ENCODE results near the gene C20orf144.

Gene C20orf144

DNA sequence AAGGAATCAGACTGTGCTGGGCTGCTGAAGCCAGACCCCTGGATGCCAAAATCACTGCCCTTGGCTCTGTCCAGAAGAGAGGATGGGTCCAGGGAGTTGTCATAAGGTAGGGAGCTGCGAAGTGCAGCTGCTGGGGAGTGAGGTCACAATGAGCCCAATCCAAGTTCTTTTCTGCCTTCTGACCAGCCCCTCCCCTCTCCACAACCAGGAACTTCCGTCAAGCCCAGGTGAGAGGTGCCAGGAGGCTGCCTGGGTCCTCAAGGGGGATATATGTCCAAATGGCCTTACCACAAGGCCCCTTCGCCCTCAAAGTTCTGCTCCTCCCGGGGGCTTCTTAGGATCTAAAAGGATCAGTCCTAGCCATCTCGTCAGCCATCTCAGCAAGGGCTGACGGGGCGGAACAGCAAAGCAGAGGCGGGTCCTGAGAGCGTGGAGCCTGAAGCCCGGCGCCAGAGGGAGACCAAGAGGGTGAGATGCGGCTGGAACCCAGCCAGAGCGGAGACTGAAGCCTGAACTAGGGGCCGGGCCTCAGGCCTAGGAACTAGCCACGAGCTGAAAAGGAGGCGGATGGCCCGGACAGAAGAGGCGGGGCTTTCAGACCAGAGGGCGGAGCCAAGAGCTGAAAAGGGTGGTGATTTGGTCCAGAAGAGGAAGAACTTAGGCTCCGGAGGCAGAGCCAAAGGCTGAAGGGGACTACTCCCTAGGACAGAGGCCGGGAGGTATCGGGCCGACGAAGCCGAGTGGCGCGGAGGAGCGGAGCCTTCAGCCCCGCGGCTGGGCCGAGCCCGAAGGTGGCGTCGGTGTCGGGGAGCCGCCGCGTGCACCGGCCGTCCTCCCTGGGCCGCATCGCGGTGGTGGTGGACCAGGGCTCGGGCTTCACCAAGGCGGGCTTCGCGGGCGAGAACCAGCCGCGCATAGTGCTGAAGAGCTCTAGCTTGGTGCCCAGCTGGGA is 4.4 kb downstream of the C20orf144 start, which contains the start of gene ACTL10:
Gene ACTL10, plus strand, starts transcription at position 651 of the 952 bp plus-strand sequence. CDS start 555 bp downstream, outside the sequence.
- Mint-ChIP-seq H3K36me3 (ENCODE audit: low read depth) (peaks cover 2% of the 10 kb centered on the region), H3K27me3 (no peaks in the 10 kb centered on the region), H3K4me1 (peaks cover 29% of the 10 kb centered on the region), H3K4me3 (peak within 1 kb of the TSS; percentile 90), H3K9me3 (no peaks in the 10 kb centered on the region), H3K27ac (peak within 1 kb of the TSS; percentile 89)
- DNase-seq (peak; percentile 91), ATAC-seq (peak; percentile 70)

DNA sequence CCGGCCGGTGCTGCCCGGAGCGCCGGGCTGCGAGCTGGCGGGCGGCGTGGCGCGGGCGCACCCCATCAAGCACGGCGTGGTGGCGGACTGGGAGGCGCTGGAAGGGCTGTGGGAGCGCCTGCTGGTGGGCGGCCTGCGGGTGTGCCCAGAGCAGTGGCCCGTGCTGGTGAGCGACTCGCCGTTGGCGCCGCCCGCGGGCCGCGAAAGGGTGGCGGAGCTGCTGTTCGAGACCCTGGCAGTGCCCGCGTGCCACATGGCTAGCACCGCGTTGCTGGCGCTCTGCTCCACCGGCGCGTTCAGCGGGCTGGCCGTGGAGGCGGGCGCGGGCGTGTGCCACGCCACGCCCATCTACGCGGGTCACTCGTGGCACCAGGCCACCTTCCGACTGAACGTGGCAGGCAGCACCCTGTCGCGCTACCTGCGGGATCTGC is 5.1 kb downstream of the C20orf144 start:
- peak; percentile 26 for ATAC-seq
- Mint-ChIP-seq H3K27ac (peak overlapping the region; percentile 69), H3K36me3 (ENCODE audit: low read depth) (peaks cover 4% of the 10 kb centered on the region), H3K9me3 (no peaks in the 10 kb centered on the region), H3K4me1 (peaks cover 29% of the 10 kb centered on the region), H3K4me3 (peak overlapping the region; percentile 78), H3K27me3 (no peaks in the 10 kb centered on the region)
- DNase-seq: peak; percentile 61

DNA sequence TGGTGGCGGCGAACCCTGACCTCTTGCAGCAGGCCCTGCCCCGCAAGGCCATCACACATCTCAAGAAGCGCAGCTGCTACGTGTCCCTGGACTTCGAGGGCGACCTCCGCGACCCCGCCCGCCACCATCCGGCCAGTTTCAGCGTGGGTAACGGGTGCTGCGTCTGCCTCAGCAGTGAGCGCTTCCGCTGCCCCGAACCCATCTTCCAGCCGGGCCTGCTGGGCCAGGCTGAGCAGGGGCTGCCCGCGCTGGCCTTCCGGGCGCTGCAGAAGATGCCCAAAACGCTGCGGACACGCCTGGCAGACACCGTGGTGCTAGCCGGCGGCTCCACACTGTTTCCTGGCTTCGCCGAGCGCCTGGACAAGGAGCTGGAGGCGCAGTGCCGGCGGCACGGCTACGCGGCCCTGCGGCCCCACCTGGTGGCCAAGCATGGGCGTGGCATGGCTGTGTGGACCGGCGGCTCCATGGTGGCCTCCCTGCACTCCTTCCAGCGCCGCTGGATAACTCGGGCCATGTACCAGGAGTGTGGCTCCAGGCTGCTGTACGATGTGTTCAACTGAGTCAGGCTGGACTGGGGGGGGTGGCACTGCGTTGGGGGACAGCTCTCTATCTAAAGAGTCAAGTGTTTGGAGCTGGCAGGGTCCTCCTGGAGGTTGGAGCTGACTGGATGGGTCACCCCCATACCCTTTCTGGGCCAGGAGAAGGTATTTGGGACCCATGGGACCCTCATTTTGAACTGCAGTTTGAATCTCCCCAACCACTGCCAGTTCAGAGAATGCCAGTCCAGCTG is 5.7 kb downstream of the C20orf144 start:
- Mint-ChIP-seq H3K4me1 (peaks cover 25% of the 10 kb centered on the region), H3K9me3 (no peaks in the 10 kb centered on the region), H3K4me3 (peak overlapping the region; percentile 78), H3K27me3 (no peaks in the 10 kb centered on the region), H3K27ac (peak overlapping the region; percentile 69), H3K36me3 (ENCODE audit: low read depth) (peaks cover 4% of the 10 kb centered on the region)
- peak; percentile 83 for DNase-seq
- peak; percentile 51 for ATAC-seq

DNA sequence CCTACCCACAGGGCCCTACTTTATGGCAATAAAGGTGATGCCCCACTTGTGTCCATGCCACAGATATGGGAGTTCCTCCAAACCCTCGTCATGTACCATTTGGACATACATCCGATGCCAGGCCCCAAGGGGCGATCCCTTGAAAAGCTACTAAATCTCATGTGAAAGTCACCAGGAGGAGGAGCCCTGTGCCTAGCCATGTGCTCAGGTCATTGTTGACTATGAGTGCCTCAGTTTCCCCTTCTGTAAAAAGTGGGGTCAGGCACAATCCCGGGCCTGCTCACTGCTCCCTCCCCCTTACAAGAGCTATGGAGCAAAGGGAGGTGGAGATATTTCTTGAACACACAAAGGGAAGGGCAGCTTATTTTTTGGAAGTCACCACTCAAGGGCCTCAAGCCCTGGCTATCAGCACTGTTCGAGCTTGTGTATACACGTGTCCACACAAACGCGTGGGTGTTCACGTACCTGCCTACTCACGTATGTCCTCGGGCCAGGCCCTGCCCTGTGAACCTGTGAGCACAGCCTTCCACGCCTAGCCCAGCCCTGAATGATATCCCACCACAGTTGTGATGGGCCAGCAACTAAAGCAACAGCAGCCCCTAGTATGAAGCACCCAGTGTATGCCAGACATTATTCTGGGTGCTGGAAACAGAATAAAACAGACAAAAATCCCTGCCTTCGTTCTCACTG is 6.5 kb downstream of the C20orf144 start:
- H3K4me3 Mint-ChIP-seq: peak overlapping the region; percentile 78
- H3K9me3 Mint-ChIP-seq: no peaks in the 10 kb centered on the region
- peaks cover 4% of the 10 kb centered on the region for H3K36me3 Mint-ChIP-seq (ENCODE audit: low read depth)
- no peak overlapping the region for H3K27ac Mint-ChIP-seq
- ATAC-seq: no peak
- H3K4me1 Mint-ChIP-seq: peaks cover 30% of the 10 kb centered on the region
- no peak for DNase-seq
- H3K27me3 Mint-ChIP-seq: no peaks in the 10 kb centered on the region

- Mint-ChIP-seq H3K4me1 (peaks cover 32% of the 10 kb centered on the region), H3K36me3 (ENCODE audit: low read depth) (peaks cover 4% of the 10 kb centered on the region), H3K9me3 (no peaks in the 10 kb centered on the region), H3K27me3 (no peaks in the 10 kb centered on the region), H3K4me3 (peak overlapping the region; percentile 40), H3K27ac (no peak overlapping the region)
- DNase-seq (no peak), ATAC-seq (no peak)
Observed at GRCh38 chr20:33669224-33669623, 7.1 kb downstream of the C20orf144 start.

DNA sequence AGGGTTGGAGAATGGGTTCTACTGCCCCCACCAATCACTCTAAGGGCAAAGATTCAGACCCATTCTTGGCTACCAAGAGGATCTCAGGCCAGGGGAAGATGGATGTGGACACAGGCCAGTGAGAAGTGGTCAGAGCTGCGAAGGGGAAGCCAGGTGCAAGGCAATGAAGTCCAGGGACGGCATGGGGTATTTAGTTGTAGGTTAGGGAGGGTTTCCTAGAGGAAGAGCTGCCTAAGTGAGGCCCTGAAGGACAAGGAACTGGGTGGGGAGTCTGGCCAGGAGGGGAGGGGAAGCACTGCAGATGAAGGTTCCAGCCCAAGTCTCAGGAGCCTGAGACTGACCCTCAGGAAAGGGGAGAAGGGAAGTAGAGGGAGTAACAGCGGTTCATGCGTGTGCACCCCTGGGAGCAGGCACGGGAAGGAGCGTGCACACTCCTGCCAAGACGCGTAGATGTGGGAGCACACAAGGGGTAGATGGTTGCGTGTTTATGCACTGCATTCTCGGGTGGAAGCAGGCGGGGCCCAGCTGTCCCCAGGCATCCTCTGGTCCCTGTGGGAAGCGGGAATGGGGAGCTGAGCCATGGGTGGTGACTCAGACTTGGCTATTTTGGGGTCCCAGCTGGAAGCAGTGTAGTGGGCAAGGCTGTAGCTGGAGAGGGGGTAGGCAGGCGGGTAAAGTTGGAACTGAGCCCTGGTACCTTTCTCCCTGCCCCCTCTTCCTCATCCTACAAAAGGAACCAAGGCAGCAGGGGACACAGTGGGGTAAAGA is 7.9 kb downstream of the C20orf144 start:
- DNase-seq (no peak), ATAC-seq (no peak)
- peaks cover 28% of the 10 kb centered on the region for H3K4me1 Mint-ChIP-seq
- no peaks in the 10 kb centered on the region for H3K9me3 Mint-ChIP-seq
- H3K27ac Mint-ChIP-seq: no peak overlapping the region
- H3K36me3 Mint-ChIP-seq (ENCODE audit: low read depth): peaks cover 4% of the 10 kb centered on the region
- no peaks in the 10 kb centered on the region for H3K27me3 Mint-ChIP-seq
- no peak overlapping the region for H3K4me3 Mint-ChIP-seq

DNA sequence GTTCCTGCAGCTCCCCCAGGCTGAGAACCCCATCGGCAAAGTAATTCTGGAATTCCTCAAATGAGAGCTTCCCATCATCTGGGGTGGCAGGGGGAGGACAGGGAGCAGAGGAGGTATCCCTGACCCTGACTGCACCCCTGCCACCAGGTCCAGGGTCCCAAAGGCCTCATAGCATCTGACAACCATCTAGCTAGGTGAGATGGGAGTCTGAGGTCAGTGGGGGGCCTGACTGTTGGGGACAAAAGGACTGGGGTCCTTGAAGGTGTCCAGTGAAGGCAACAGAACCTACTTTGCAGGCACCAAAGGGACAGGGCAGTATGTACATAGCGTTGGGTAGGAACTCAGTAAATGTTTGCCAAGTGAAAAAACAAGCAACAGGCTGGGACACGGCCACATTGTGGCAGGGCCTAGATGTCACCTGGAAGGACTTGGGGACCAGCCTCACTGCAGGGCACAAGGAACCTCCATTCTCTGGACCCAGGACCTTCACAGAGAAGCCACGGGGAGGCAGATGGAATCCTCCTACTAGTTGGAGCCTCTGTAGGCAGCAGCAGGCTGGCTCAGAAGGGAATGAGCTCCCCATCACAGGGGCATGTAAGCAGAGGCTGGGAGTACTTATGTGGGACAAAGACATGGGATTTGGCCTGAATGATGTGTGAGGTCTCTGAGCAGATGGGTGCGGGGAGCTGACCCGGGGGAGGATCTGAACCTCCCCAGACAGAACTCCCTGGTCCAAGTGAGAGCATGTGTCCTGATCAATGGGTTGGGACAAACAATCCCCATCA is 8.8 kb downstream of the C20orf144 start:
- no peak overlapping the region for H3K4me3 Mint-ChIP-seq
- no peak for ATAC-seq
- H3K9me3 Mint-ChIP-seq: no peaks in the 10 kb centered on the region
- peaks cover 4% of the 10 kb centered on the region for H3K36me3 Mint-ChIP-seq (ENCODE audit: low read depth)
- H3K27ac Mint-ChIP-seq: no peak overlapping the region
- DNase-seq: no peak
- H3K4me1 Mint-ChIP-seq: peaks cover 27% of the 10 kb centered on the region
- H3K27me3 Mint-ChIP-seq: no peaks in the 10 kb centered on the region

- Mint-ChIP-seq H3K9me3 (no peaks in the 10 kb centered on the region), H3K27ac (no peak overlapping the region), H3K27me3 (no peaks in the 10 kb centered on the region), H3K4me1 (peaks cover 19% of the 10 kb centered on the region), H3K36me3 (ENCODE audit: low read depth) (peaks cover 6% of the 10 kb centered on the region), H3K4me3 (no peak overlapping the region)
- DNase-seq: no peak
- ATAC-seq: no peak
Observed at GRCh38 chr20:33671573-33672288, 9.6 kb downstream of the C20orf144 start.

- H3K9me3 Mint-ChIP-seq: no peaks in the 10 kb centered on the region
Observed at GRCh38 chr20:33672426-33673113, 10.4 kb downstream of the C20orf144 start.

GRCh38 chr20:33673114-33673409 is 10.9 kb downstream of the C20orf144 start:
- peak overlapping the region; percentile 90 for H3K4me3 Mint-ChIP-seq
- peaks cover 18% of the 10 kb centered on the region for H3K4me1 Mint-ChIP-seq
- ATAC-seq (no peak), DNase-seq (no peak)
- H3K27me3 Mint-ChIP-seq: no peaks in the 10 kb centered on the region
- no peaks in the 10 kb centered on the region for H3K9me3 Mint-ChIP-seq
- H3K36me3 Mint-ChIP-seq (ENCODE audit: low read depth): peaks cover 11% of the 10 kb centered on the region
- peak overlapping the region; percentile 22 for H3K27ac Mint-ChIP-seq

More at GRCh38 chr20:33672426-33673113, 10.4 kb downstream of the C20orf144 start:
- ATAC-seq: no peak
- Mint-ChIP-seq H3K4me1 (peaks cover 18% of the 10 kb centered on the region), H3K27ac (no peak overlapping the region), H3K4me3 (peak overlapping the region; percentile 90), H3K27me3 (no peaks in the 10 kb centered on the region), H3K36me3 (ENCODE audit: low read depth) (peaks cover 9% of the 10 kb centered on the region)
- DNase-seq: no peak

DNA sequence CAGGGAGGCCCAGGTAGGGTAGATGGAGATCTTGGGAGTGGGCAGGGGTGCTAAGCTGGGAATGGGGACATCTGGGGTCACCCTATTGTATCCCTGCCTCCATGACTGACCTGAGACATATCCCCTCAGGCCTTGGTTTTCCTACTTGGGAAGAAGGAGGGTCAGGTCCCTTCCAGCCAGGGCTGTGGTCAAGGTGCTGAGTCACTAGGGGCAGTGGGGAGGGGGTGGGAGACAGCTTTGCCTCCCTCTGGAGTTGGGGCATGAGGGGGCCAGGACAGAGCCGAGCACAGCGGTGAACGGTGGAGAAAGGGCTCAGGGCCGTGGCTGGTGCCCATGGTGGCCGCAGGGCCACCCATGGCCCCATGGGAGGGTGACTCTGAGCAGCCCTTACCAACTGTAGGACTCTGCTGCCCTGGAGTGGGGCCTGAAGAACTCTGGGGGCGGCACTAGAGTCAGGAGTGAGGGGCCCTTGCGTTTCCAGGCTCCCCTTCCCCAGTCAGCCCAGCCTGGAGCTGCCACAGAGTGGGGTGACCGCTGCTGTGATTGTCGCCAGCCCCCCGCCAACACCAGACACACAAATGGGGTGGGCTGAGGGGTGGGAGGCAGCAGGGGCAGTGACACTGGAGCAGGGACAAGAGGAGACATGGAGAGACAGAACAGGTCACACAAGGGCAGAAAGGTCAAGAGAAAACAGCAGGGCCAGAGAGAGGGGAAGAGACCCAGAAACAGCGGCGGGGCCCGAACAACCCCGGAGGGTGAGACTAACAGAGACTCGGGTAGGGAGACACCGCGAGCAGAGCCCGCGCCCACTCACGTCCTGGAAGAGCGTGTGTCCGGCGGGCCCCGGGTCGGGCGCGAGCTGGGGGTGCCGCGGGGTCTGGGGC is 11.5 kb downstream of the C20orf144 start:
- H3K4me1 Mint-ChIP-seq: peaks cover 15% of the 10 kb centered on the region
- peak; percentile 34 for ATAC-seq
- H3K9me3 Mint-ChIP-seq: no peaks in the 10 kb centered on the region
- DNase-seq: peak; percentile 30
- H3K36me3 Mint-ChIP-seq (ENCODE audit: low read depth): peaks cover 13% of the 10 kb centered on the region
- peak overlapping the region; percentile 70 for H3K27ac Mint-ChIP-seq
- no peaks in the 10 kb centered on the region for H3K27me3 Mint-ChIP-seq
- peak overlapping the region; percentile 90 for H3K4me3 Mint-ChIP-seq
